ENCODE measurements around the gene CENPW.

DNA sequence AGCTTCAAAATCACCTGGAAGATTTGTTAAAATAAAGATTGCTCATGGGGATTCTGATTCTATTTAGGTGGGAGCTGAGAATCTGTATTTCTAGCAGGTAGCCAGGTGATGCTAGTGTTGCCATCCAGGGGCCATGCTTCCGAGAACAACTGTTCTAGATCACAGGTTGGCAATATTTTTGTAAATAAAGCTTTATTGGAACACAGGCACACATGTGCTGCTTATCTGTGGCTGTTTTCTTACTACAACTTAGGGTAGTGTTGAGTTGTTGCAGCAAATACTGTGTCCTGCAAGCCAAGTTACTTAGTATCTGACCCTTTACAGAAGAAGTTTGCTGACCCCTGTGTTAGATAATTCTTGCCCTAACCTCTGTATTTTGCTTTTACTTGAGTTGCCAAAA lies 12.0 kb downstream of the CENPW start:
- TF ChIP-seq POLR2A (IDR thresholded peaks at IDR 0.05; ENCODE audit: low read length) (no peak), GATA1 (IDR thresholded peaks at IDR 0.05; ENCODE audit: low read depth, low read length) (no peak)

Measured in erythroblast (primary cell).